Neutrophil (primary cell): ENCODE data around the gene KTN1.

Source experiments
- H3K27ac ChIP-seq: fragments of 200-600 bp; sonication (generic); 2 replicates; pipeline ENCODE4 v1.5.1; 2016; ENCODE audit warnings: mild to moderate bottlenecking, moderate library complexity
- H3K27me3 ChIP-seq: fragments of 200-600 bp; sonication (generic); 2 replicates; pipeline ENCODE4 v1.6.0; 2016; ENCODE audit warnings: mild to moderate bottlenecking
- H3K36me3 ChIP-seq: fragments of 200-600 bp; sonication (generic); 2 replicates; pipeline ENCODE4 v1.5.1; 2017
- H3K4me1 ChIP-seq, 2 experiments: fragments of 200-600 bp in 1 of 2; sonication (generic) in 1 of 2; 1 replicate in 1 of 2; 2 replicates in 1 of 2; pipeline versions ENCODE4 v1.5.1 to v1.6.1; 2013 to 2016; ENCODE audit warnings: low read depth in 1 of 2, low read length in 1 of 2, mild to moderate bottlenecking in 1 of 2, moderate library complexity in 1 of 2; ENCODE audit not compliant: control insufficient read depth in 1 of 2, insufficient read depth in 1 of 2
- H3K4me3 ChIP-seq, 2 experiments: fragments of 200-600 bp in 1 of 2; sonication (generic) in 1 of 2; 1 replicate in 1 of 2; 2 replicates in 1 of 2; pipeline ENCODE4 v1.5.1; 2013 to 2016; ENCODE audit warnings: low read depth in 1 of 2, low read length in 1 of 2, mild to moderate bottlenecking in 1 of 2, moderate library complexity in 1 of 2
- H3K9me3 ChIP-seq: fragments of 200-600 bp; sonication (generic); 2 replicates; pipeline ENCODE4 v1.5.1; 2016
- TF ChIP-seq, protein P1 (sequence below): fragments of 200-600 bp; sonication (generic); IDR thresholded peaks from 2 replicates; pipeline ENCODE4 v1.5.1; 2016; ENCODE audit warnings: antibody characterized with exemption

The KTN1 gene

DNA sequence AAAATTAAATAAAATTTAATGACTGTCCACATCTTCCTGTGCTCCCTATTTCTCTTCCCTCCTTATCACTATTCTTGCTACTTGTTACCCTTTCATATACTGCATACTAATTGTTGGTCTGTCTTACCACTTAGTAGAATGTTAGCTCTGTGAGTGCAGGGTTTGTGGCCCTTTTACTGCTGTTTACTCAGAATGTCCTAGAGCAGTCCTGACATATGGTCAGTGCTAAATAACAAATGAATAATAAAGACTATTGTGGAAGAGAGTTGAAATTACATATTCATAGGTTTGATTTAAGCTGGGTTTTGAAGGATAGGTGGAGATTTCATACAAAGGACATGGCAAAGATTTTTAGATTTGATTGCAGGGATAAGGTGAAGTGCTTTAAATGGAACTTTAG lies 24.5 kb downstream of the KTN1 start:
- Histone ChIP-seq H3K4me1 (no peaks in the 10 kb centered on the region), H3K9me3 (no peaks in the 10 kb centered on the region), H3K4me3 (no peak overlapping the region), H3K27me3 (no peaks in the 10 kb centered on the region), H3K36me3 (no peaks in the 10 kb centered on the region), H3K27ac (no peak overlapping the region)
- TF ChIP-seq, protein P1, sequence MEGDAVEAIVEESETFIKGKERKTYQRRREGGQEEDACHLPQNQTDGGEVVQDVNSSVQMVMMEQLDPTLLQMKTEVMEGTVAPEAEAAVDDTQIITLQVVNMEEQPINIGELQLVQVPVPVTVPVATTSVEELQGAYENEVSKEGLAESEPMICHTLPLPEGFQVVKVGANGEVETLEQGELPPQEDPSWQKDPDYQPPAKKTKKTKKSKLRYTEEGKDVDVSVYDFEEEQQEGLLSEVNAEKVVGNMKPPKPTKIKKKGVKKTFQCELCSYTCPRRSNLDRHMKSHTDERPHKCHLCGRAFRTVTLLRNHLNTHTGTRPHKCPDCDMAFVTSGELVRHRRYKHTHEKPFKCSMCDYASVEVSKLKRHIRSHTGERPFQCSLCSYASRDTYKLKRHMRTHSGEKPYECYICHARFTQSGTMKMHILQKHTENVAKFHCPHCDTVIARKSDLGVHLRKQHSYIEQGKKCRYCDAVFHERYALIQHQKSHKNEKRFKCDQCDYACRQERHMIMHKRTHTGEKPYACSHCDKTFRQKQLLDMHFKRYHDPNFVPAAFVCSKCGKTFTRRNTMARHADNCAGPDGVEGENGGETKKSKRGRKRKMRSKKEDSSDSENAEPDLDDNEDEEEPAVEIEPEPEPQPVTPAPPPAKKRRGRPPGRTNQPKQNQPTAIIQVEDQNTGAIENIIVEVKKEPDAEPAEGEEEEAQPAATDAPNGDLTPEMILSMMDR: no peak

DNA sequence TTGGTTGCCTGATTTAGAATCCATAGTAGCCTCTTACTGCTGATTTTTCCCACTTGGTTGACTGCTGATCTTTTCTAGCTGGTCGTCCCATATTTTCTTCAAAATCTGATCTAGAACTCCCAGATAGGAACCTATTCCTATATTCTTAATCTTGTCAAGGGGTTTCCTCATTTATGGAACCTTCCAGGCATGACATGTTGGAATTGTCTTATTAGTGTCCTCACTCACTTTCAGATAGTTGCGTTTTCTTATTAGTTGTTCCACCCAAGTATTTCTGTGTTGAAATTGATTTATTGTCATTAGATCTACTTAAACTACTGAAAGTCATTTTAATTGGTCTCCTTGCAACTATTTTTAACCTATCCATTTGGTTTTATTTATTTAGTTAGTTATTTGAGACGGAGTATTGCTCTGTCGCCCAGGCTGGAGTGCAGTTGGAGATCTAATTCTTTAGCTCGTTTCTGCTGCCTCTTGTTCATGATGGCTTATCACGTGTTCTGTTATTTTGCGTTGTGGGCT lies 25.0 kb downstream of the KTN1 start:
- H3K27ac ChIP-seq: no peak overlapping the region
- no peaks in the 10 kb centered on the region for H3K9me3 ChIP-seq
- H3K4me1 ChIP-seq: no peaks in the 10 kb centered on the region
- no peaks in the 10 kb centered on the region for H3K27me3 ChIP-seq
- TF ChIP-seq, protein P1: no peak
- no peak overlapping the region for H3K4me3 ChIP-seq
- no peaks in the 10 kb centered on the region for H3K36me3 ChIP-seq

DNA sequence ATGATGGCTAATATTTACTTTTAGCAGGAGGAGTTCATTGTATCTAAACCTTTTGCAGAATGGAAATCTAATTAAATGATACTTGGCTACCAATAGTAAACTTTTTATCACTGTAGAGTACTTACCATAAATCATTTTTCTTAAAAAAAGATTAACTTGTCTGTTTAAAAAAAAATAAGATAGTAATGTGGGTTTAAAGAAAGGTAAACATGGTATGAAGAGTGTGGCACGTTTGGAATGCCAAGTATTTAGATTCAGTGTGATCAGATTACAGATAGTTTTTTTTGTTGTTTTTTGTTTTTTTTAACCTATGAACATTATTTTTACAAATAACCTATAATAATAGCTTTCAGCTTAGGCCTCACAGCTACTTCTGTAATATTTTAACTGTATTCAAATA lies 25.8 kb downstream of the KTN1 start:
- TF ChIP-seq, protein P1: no peak
- Histone ChIP-seq H3K36me3 (no peaks in the 10 kb centered on the region), H3K9me3 (no peaks in the 10 kb centered on the region), H3K27ac (no peak overlapping the region), H3K27me3 (no peaks in the 10 kb centered on the region), H3K4me1 (no peaks in the 10 kb centered on the region), H3K4me3 (no peak overlapping the region)

DNA sequence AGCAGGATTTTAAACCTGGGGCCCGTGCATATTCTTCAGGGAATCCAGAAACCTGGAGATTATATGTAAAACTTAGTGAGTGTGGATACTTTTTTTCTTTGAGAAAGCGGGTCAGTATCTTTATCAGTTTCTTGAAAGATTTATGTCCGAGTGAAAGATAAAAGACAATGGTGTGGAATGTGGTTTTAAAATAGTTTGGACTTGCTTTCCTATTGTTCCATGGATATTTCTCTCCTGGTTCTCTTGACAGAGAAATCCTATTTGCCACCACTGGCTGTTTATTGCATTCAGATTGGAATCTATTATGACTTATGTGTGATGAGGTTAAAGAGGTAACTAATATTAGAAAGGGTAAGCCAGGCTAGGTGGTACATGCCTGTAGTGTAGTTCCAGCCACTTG lies 27.4 kb downstream of the KTN1 start:
- TF ChIP-seq, protein P1: no peak
- no peak overlapping the region for H3K27ac ChIP-seq
- no peak overlapping the region for H3K4me3 ChIP-seq
- H3K9me3 ChIP-seq: no peaks in the 10 kb centered on the region
- no peaks in the 10 kb centered on the region for H3K4me1 ChIP-seq
- no peaks in the 10 kb centered on the region for H3K27me3 ChIP-seq
- H3K36me3 ChIP-seq: no peaks in the 10 kb centered on the region

DNA sequence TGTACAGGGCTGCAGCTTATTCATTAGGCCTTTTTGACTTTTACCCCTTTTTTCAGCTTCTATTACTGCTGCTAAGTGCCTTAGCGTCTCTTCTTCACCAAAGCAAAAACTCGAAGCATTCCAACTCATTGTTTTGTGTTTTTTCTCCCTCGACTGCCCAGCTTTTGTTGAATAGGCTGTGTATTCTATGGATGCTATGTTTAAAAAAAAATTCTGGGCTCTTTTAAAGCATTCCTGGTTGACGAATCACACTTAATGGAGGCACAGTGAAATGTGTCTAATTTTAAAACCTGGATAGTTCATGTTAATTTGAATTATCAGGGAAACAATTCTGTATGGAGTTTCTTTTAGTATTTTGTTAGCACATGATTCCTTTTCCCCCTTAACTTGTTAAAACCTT lies 29.7 kb downstream of the KTN1 start:
- Histone ChIP-seq H3K27me3 (no peaks in the 10 kb centered on the region), H3K4me1 (no peaks in the 10 kb centered on the region), H3K27ac (no peak overlapping the region), H3K36me3 (peaks cover 5% of the 10 kb centered on the region), H3K9me3 (no peaks in the 10 kb centered on the region), H3K4me3 (no peak overlapping the region)
- TF ChIP-seq, protein P1: no peak
